Uterus (tissue), 4 donors: Measurements from ENCODE around the gene SHKBP1. TPM values are rescaled to one million over a fixed set of nuclear protein-coding genes. Genes with fewer than 3 reads are reported as not detected.
A peak's percentile ranks its signal among the peaks of the same experiment; 100 is the strongest.

Experiments used
- DNase-seq, 2 donors: peaks; one replicate each; pipeline ENCODE4 v3.0.0-alpha.2; 2019 to 2020
- H3K27ac ChIP-seq, 2 donors: fragments of 200-600 bp; sonication (generic); 1 replicate in 1 of 2; 2 replicates in 1 of 2; pipeline ENCODE4 v1.5.1; 2016 to 2018
- H3K27me3 ChIP-seq, 2 donors: fragments of 200-600 bp; sonication (generic); one replicate each; pipeline ENCODE4 v1.5.1; 2018 to 2019; ENCODE audit warnings: control low read depth in 1 of 2
- H3K36me3 ChIP-seq, 2 donors: fragments of 200-600 bp; sonication (generic); one replicate each; pipeline ENCODE4 v1.5.1; 2019; ENCODE audit warnings: control low read depth in 1 of 2
- H3K4me1 ChIP-seq, 2 donors: fragments of 200-600 bp; sonication (generic); one replicate each; pipeline ENCODE4 v1.5.1; 2018 to 2019; ENCODE audit warnings: control low read depth in 1 of 2
- H3K4me3 ChIP-seq, 2 donors: fragments of 200-600 bp; sonication (generic); 1 replicate in 1 of 2; 2 replicates in 1 of 2; pipeline ENCODE4 v1.5.1; 2018 to 2019; ENCODE audit warnings: mild to moderate bottlenecking in 1 of 2
- H3K9me3 ChIP-seq, 2 donors: fragments of 200-600 bp; sonication (generic); one replicate each; pipeline ENCODE4 v1.5.1; 2019; ENCODE audit warnings: control low read depth in 1 of 2
- POLR2A ChIP-seq, 2 donors: fragments of 450-650 bp; IDR thresholded peaks; one replicate each; pipeline ENCODE4 v1.6.1; 2016; ENCODE audit warnings: antibody characterized with exemption in 2 of 2, mild to moderate bottlenecking in 1 of 2, moderate library complexity in 1 of 2
- intact Hi-C: fragments of 100-400 bp; cut with DNase I; formaldehyde crosslinking; loops from one replicate; pipeline ENCODE4 v1.15.1; 2023; ENCODE audit warnings: low total_unique reads
- total RNA-seq, 4 donors: library from RNA; depleted of rRNA in 3 of 4; stranded (reverse); fragments of >200 nt in 3 of 4; gene quantifications; one replicate each; pipeline versions ENCODE4 v1.1.0 to v1.2.4, GENCODE V29; 2014 to 2023
- TF ChIP-seq, protein P1 (sequence below), 4 experiments: fragments of 200-600 bp in 2 of 4; fragments of 450-650 bp in 2 of 4; sonication (generic) in 2 of 4; IDR thresholded peaks; one replicate each; pipeline ENCODE4 v1.5.1; 2016 to 2019; ENCODE audit warnings: antibody characterized with exemption in 4 of 4, mild to moderate bottlenecking in 2 of 4, moderate library complexity in 1 of 4
- donor health status: DM: yes; HTN: yes; CAD: no.

The SHKBP1 gene
- total RNA-seq, 4 donors from 2014 or later, result 15.1 to 57.4 (median 21.9) TPM

DNA sequence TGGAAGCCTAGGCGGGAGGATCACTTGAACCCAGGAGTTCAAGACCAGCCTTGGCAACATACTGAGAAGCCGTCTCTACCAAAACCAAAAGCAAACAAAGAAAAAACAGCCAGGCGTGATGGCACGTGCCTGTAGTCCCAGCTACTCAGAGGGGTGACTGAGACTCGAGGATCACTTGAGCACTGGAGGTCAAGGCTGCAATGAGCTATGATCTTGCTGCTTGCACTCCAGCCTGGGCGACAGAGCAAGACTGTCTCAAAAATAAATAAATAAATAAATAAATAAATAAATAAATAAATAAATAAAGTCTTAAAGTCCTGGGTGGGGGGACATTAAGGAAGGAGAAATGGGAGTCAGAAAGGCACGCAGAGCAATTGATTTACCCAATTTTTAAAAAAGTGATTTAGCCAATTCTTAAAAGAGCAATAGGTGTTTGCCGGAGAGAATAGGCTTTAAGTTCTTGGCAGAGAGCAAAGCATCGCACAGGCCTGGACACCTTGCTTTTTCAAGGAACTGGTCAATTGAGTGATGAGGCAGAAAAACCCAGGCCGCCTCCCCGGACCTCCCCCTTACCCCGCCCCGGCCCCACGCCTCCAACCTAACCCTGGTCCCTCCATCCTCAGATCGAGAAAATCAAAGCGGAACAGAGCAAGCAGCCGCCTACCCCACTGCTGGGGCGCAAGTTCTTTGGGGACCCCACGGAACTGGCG, 9.5 kb upstream of the SHKBP1 start:
- no peaks in the 10 kb centered on the region for H3K27me3 ChIP-seq
- intact Hi-C loops, result no loop called here
- no peaks in the 10 kb centered on the region for H3K9me3 ChIP-seq
- peak overlapping the region in 1 of 2 donors; percentile 9 for H3K4me3 ChIP-seq
- H3K27ac ChIP-seq, result no peak overlapping the region
- no peak for DNase-seq
- H3K4me1 ChIP-seq, result peaks cover 0 to 6% of the 10 kb centered on the region in 2 donors
- no peaks in the 10 kb centered on the region for H3K36me3 ChIP-seq
- TF ChIP-seq, protein P1, sequence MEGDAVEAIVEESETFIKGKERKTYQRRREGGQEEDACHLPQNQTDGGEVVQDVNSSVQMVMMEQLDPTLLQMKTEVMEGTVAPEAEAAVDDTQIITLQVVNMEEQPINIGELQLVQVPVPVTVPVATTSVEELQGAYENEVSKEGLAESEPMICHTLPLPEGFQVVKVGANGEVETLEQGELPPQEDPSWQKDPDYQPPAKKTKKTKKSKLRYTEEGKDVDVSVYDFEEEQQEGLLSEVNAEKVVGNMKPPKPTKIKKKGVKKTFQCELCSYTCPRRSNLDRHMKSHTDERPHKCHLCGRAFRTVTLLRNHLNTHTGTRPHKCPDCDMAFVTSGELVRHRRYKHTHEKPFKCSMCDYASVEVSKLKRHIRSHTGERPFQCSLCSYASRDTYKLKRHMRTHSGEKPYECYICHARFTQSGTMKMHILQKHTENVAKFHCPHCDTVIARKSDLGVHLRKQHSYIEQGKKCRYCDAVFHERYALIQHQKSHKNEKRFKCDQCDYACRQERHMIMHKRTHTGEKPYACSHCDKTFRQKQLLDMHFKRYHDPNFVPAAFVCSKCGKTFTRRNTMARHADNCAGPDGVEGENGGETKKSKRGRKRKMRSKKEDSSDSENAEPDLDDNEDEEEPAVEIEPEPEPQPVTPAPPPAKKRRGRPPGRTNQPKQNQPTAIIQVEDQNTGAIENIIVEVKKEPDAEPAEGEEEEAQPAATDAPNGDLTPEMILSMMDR (IDR thresholded peaks at IDR 0.05), result no peak
- TF ChIP-seq POLR2A (IDR thresholded peaks at IDR 0.05), result no peak

- H3K36me3 ChIP-seq, result no peaks in the 10 kb centered on the region
- H3K27me3 ChIP-seq, result no peaks in the 10 kb centered on the region
- intact Hi-C loops, result no loop called here
- peaks cover 0 to 6% of the 10 kb centered on the region in 2 donors for H3K4me1 ChIP-seq
- DNase-seq, result no peak
- H3K4me3 ChIP-seq, result peak overlapping the region in 1 of 2 donors; percentile 9
- no peak for TF ChIP-seq POLR2A (IDR thresholded peaks at IDR 0.05)
- TF ChIP-seq, protein P1 (IDR thresholded peaks at IDR 0.05), result no peak
- H3K27ac ChIP-seq, result no peak overlapping the region
- H3K9me3 ChIP-seq, result no peaks in the 10 kb centered on the region
Measured at GRCh38 chr19:40567750-40568494, 8.8 kb upstream of the SHKBP1 start.

DNA sequence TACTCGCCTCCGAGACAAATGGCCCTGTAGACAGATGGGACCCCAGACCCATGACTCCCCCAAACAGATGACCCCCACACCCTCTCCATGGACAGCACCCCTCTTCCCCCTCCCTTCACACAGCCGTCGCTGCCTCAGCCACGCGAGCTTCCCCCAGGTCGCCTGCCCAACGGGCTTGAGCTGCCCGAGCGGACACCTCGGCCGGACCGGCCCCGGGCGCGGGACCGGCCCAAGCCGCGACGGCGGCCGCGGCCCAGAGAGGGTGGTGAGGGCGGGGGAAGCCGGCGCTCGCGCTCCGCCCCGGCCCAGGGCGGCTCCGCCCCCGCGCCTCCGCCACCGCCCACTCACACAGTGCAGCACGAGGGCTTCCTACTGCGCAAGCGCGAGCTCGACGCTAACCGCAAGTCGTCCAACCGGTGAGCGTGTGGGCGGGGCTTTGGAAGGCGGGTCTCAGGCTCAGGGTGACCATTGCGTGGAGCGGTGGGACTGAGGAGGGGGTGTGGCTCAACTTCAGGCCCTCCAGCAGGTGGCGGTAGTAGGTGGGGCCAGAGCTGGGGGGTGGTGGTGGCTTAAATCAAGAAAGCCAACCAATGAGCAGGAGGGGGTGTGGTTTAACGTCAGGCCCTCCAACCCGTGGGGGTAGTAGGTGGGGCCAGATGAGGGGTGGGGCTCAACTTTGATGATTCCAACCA, 6.2 kb upstream of the SHKBP1 start:
- no peaks in the 10 kb centered on the region for H3K9me3 ChIP-seq
- H3K4me1 ChIP-seq, result peaks cover 0 to 6% of the 10 kb centered on the region in 2 donors
- TF ChIP-seq, protein P1 (IDR thresholded peaks at IDR 0.05), result peak in 1 of 4 experiments; percentile 7
- peak in 1 of 2 donors; percentile 58 for TF ChIP-seq POLR2A (IDR thresholded peaks at IDR 0.05)
- no peaks in the 10 kb centered on the region for H3K36me3 ChIP-seq
- intact Hi-C loops, result no loop called here
- H3K27ac ChIP-seq, result peak overlapping the region; percentile 56 to 76
- DNase-seq, result peak; percentile 99 to 100
- no peaks in the 10 kb centered on the region for H3K27me3 ChIP-seq
- peak overlapping the region in 1 of 2 donors; percentile 37 for H3K4me3 ChIP-seq

GRCh38 chr19:40571005-40571318, 5.7 kb upstream of the SHKBP1 start:
- Histone ChIP-seq H3K27me3 (no peaks in the 10 kb centered on the region), H3K4me1 (peaks cover 0 to 6% of the 10 kb centered on the region in 2 donors), H3K36me3 (no peaks in the 10 kb centered on the region), H3K9me3 (no peaks in the 10 kb centered on the region), H3K27ac (peak overlapping the region; percentile 17 to 68), H3K4me3 (no peak overlapping the region)
- intact Hi-C loops, result no loop called here
- TF ChIP-seq POLR2A (IDR thresholded peaks at IDR 0.05), result no peak
- TF ChIP-seq, protein P1 (IDR thresholded peaks at IDR 0.05), result no peak
- no peak for DNase-seq
